SIG-M5 treated with dmso at 0.1 percent for 504 hours (cell line): ENCODE results near the gene TMEM156.
"Not testable (repeated sequence)": the region's sequence is repeated elsewhere in the genome, so short reads cannot be mapped to it uniquely, and the experiment has no call there.

ENCODE experiments used
- DNase-seq: peaks from one replicate; lab custom pipeline; 2025; ENCODE audit not compliant: unreplicated experiment; lab: John Stamatoyannopoulos, UW

TMEM156 gene

DNA sequence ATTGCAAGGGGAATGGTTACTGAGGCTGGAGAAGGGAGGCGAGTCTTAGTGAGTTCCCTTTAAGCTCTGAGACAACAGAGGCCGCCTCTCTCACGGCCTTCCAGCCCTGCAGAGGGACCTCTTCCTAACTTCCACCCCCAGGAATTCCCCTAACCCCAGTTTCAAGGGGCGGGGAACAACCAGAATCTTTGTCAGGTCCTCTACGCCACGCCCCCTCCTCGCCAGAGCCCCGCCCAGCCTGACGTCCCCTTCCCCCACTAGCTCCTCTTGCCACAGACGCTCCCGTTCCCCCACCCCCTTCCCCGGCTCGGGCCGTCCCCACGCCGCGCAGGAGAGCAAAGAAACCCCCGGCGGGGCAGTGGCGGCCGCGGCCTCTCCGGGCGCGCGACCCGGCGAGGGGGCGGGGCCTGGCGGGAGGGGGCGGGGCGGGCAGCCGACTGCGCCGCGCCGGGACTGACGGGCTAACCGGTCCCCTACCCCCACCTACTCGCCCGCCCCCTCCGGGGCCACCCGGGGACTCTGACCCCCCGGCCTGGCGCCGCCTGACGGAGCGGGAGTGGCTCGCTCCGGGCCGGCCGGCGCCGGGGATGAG, 12.3 kb upstream of the TMEM156 start:
- peak; percentile 88 for DNase-seq

DNA sequence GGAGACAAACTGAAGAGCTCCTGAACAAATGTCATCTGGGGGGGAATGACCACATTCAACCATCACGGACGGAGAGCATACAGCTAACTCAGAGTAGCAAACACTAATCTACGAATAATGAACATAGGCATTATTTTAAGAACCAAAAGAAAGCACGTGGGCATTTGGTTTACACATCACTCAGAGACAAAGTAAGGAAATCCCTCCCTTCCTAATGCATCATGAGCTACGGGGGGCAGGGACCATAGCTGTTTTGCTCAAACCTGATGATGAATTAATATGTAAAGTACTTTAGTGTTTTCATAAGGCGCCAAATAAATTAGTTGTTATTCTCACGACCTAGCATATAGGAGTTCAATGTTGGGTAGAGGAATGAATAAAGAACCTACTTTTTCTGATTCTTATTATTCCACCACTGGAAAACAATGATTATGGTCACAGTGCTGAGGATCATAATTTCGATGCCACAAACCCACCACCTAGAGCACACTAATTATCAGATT, 11.7 kb upstream of the TMEM156 start:
- DNase-seq = peak; percentile 23

DNA sequence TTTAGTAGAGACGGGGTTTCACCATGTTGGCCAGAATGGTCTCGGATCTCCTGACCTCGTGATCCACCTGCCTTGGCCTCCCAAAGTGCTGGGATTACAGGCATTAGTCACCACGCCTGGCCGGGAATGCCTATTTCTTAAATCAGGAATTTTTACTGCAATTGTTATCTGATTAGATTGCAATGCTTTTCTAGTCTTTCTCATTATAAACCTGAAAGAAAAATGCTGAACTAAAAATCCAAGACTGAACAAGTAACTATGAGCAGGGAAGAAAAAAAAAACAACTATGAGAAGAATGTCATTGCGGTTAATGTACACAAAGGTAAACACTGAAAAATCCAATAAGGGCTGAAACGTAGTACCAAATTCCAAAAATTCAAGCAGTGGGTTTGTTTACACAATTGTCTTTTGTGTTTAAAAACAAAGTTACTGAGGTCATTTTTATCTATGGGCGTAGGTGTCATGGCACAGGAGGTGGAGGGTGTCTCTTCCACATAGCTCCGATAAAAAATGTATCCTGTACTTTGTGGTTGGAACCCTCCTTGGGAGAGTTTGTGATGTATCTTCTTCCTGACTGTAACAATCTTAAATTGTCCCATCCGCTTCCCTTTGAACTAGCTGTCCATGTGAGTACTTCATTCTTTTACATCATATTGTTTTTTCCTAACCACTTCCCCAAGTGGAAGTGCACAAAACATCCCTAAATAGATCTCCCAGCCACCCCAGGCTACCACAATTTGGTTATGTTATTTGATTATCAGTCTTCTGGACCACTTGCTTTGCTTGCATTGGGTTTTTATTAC, 11.1 kb upstream of the TMEM156 start:
- DNase-seq = peak; percentile 11

DNA sequence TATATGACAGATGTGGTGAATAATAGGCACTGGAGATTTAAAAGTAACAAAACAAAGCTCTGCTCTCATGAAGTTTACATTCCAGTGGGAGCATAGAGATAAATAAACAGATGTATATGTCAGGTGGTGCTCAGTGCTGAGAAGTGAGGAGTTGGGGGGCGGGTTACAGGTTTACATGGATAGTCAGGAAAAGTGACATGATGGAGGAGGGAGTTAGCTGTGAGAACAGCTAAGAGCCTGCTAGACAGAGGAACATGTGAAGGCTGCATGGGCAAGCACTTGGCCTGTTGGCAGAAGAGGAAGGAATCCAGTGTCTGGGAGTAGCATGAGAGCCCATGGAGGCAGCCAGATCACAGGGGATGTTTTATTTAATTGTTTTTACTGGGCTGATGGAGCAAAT, 10.2 kb upstream of the TMEM156 start:
- DNase-seq = no peak

DNA sequence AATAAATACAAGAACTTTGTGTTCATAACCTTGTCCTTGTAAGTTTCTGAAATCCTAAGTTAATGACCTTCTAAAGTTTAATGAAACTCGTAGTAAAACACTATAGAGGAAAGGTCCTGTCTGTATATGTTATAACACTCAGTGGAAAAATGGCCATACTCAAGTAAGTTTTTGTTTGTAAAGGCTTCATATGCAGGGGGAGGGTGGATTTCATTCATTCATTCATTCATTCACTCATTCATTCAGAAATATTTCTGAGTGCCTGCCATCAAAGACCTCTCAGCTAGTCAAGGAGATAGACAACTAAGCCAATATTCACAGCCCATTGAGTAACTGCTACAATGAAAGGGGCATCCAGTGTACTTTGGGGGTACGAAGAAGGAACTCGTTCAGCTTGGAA, 6.9 kb upstream of the TMEM156 start:
- DNase-seq = no peak

DNA sequence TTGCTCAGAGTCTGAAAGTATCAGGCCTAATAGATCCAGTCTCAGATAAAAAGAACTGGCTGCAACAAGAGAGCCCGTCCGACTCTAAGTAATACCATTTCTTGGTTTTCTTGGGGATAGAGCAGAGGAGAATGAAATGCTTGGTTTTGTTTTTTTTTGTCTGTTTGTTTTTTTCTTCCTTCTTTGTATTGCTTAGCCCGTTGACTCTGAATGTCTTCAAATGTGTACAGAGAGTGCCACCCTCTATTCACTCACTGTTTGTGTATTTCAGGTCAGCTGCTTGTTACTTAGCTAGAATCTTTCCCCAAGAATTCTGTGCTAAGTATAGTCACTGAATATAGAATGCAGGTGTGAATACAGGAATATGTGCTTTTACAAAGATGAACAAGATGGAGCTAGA, 5.7 kb upstream of the TMEM156 start:
- no peak for DNase-seq

DNA sequence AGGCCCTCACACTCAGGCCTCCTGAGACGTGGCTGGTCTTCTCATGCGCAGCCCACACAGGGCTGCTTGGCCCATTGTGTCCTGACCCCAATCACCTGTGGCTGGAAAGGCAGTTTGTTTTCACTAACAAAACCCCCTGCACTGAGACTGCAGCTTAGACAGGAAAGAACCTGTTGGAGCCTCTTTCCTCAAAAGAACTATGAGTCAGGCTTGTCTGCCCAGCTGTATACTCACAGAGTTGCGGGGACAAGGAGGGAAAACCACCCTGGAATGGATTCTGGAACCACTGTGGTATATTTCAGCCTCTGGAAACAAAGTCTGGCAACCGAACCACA, 5.2 kb upstream of the TMEM156 start:
- DNase-seq = no peak

DNA sequence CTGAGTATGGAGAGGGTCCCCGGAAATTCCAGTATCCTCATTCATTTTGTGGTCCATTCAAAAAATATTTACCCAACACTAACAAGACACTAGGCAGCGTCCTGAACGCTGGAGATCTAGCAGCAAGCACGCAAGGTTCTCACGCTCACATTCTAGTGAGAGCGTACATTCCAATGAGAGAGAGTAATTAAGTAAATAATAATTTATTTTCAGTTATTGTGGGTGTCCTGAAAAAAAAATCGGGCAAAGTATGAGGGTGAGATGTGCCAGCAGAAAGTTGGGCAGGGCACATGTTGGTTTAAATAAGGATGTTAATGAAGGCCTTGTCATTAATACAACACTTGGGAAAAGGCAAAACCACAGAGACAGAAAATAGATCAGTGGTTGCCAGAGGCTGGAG, 4.0 kb upstream of the TMEM156 start:
- DNase-seq = peak; percentile 17

DNA sequence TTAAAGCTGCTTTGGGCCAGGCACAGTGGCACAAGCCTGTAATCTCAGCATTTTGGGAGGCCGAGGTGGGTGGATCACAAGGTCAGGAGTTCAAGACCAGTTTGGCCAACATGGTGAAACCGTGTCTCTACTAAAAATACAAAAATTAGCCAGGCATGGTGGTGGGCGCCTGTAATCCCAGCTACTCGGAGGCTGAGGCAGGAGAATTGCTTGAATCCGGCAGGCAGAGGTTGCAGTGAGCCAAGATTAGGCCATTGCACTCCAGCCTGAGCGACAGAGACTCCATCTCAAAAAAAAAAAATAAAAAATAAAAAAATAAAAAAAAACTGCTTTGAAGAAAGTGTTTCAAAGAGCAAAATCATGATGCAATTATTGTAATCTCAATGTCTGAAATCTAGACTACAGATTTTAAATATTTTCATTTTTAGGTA, 604 bp downstream of the TMEM156 start:
- not testable (repeated sequence) for DNase-seq

DNA sequence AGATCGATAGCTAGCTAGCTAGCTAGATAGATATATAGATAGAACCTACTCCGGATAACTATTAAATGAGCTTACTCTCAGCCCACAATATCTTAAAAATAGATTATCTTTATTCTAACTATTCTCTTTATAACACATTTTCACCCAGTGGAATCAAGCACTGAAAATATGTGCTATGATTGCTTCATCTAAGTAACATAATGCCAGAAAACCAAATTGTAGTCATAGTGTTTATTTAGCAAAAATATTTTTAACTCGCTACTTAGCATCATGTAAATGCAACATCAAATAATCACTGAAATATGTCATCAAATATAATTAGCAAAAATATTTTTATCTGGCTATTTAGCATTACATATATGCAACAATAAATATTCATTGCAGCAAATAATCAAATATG, 1.5 kb downstream of the TMEM156 start:
- DNase-seq = no peak

DNA sequence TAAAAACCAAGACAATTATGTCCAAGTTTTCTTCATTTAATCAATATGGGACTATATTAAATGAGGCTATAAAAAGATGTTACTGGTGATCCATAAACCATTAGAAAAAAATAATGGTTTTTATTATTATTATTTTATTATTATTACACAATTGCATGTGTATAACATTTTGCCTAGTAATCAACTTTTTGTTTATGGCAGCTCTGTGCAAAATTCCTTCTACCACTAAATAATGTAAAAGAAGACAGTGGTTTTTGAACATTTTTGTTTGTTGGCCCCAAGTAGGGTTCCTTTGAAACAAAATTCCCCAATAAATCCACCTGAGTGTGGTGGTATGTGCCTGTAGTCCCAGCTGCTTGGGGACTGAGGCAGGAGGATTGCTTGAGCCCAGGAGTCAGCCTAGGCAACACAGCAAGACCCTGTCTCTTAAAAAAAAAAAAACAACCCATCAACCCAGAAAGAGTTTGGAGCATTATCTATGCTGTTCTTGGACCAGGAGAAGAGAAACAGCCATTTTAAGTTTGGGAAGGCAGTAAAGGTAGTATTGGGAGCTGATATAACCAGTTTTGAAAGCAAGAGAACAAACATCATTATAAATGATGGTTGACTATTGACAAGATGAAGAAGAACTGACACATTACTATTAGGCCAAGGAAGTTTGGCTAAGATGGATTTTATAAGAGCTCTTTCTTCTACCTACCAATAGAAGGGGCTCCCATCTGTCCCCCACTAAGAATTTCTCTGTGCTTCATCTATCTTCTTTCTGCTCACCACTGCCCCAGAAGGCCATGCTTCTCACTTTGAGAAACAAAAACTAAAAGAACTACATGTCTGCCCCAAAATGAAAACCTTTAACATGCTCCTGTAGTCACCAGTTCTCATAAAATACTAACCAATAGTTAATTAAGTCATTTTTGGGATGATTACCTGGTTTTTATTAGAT, 2.2 kb downstream of the TMEM156 start:
- DNase-seq = peak; percentile 25

DNA sequence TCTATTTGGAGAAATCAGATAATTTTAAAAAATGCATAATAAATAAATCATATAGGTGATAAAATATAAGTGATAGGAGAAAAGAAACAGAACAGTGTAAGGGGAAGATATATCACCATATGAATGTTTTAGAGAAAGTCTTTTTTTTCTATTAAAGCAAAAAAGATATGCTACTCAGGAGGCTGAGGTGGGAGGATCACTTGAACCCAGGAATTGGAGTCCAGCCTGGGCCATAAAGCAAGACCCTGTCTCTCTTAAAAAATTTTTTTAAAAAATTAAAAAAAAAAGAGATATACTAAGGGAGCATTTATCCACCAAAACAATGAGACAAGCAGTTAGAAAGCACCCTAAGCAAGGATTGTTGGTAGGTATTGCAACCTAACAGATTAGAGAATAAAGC, 6.1 kb downstream of the TMEM156 start:
- no peak for DNase-seq

DNA sequence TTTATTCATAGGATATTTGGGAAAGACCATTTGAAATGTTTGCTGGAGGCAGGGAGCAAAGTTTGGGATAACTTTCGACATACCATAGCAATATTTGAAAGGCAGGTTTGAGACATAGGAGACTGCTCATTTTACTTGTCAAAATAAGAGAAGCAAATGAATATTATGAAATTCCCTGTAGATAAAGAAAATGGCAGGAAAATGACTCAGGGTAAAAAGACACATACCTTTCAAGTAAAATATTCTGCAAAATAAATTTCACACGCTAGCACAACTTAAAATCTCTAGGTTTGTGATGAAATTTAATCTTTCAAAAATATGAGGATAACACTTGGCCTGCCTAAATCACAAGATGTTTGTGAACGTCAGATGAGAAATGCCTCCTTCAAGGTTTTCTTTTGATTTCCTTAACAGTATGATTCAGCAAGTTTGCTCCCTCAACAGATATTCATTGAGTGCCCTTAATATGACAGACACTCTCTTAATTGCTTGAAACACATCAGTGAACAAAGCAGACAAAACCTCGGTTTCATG, 6.6 kb downstream of the TMEM156 start:
- peak; percentile 8 for DNase-seq

DNA sequence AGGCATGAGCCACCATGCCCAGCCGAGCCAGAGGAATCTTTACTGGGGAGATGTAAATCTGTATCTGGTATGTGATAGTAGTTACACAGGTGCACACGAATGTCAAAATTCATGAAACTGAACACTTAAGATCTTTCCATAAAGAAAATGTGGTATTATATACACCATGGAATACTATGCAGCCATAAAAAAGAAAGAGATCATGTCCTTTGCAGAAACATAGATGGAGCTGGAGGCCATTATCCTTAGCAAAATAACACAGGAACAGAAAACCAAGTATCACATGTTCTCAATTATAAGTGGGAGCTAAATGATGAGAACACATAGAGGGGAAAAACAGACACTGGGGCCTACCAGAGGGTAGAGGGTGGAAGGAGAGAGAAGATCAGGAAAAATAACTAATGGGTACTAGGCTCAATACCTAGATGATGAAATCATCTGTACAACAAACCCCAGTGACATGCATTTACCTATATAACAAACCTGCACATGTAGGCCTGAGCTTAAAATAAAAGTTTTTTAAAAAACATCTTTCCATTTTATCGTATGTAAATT, 7.8 kb downstream of the TMEM156 start:
- no peak for DNase-seq

DNA sequence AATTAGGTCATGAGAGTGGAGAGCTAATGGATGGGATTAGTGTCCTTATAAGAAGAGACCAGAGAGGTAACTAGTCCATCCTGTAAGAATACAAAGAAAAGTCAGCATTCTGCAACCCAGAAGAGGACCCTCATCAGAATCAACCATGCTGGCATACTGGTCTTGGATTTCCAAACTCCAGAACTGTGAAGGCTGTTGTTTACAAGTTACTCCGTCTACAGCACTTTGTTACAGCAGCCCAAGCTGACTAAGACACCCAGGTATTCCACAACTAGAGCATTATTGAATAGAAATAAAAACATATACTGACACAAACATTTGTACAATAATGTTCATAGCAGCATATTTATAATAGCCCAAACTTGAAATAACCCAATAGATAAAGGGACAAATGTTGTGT, 9.2 kb downstream of the TMEM156 start:
- DNase-seq = no peak

DNA sequence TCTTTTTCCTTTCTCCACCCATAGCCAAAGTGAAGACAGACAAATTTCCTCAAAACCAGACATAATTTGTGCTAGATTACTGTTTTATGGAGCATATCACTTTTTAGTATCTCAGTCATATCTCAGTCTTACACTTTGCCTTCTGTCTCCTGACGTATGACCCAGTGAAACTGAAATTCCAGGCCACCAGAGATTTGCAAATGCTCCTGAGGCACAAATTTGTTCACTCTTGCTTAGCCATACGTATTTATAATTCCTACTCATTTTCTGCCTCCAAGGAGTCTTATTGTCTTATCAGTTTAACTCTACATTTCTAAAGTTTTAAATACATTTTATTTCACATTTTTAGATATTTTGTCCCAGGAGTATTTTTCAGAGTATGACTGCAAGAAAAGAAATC, 10.0 kb downstream of the TMEM156 start:
- DNase-seq = no peak

DNA sequence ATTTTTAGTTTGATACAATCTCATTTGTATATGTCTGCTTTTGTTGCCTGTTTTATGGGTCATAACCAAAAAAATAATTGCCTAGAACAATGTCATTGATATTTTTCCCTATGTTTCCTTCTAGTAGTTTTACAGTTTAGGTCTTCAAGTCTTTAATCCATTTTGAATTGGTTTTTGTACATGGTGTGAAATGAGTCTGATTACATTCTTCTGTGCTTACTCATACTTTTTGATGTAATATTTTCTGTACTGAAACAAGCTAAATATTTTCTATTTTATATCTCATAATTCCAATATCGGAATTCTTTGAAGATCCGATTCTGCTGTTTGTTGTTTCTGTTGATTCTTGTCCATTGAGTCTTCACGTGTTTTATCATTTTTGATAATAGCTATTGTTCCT, 10.6 kb downstream of the TMEM156 start:
- no peak for DNase-seq

DNA sequence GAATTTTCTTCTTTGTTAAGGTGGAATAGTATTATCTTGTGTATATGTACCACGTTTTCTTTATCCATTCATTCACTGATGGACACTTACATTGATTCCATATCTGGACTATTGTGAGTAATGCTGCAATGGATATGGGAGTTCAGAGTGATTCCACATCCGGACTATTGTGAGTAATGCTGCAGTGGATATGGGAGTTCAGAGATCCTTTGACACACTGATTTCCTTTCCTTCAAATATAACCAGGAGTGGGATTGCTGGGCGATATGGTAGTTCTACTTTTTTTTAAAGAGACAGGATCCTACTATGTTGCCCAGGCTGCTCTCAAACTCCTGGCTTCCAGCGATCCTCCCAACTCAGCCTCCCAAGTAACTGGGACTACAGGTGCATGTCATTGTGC, 12.1 kb downstream of the TMEM156 start:
- DNase-seq = no peak

DNA sequence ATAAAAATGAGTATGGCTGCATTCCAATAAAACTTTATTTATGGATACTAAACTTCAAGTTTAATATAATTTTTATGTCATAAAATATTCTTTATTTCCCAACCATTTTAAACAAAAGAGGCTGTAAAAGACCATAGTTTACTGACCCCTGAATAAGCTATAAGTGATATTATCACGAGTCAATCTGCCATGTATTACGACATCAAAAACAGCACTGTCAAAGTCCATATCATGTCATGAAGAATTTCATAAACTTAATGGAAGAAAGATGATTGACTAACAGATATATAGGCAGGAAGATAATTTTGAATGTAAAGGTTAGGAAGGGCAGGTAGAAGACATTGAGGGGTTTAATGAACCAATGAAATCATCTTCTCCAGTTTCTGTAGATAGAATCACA, 18.2 kb downstream of the TMEM156 start:
- no peak for DNase-seq

DNA sequence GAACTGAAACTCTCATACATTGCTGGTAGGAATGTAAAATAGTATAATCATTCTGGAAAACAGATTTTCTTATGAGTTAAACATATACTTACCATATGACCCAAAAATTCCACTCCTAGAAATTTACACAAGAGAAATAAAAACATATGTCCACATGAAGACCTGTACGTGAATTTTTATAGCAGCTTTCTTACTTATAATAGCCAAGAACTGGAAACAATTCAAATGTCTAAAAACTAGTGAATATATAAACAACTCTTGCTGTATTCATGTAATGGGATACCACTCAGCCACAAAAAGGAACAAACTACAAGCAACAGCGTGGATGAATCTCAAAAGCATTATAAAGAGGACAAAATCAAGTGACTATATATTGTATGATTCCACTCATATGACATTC, 27.5 kb downstream of the TMEM156 start:
- no peak for DNase-seq

DNA sequence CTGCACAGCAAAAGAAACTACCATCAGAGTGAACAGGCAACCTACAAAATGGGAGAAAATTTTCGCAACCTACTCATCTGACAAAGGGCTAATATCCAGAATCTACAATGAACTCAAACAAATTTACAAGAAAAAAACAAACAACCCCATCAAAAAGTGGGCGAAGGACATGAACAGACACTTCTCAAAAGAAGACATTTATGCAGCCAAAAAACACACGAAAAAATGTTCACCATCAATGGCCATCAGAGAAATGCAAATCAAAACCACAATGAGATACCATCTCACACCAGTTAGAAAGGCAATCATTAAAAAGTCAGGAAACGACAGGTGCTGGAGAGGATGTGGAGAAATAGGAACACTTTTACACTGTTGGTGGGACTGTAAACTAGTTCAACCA, 30.2 kb downstream of the TMEM156 start:
- not testable (repeated sequence) for DNase-seq
